HG03342 (cell line): ENCODE data around the gene ALK.

Experiments used
- ATAC-seq: cut with Tn5 transposase; IDR thresholded peaks from one replicate; pipeline ENCODE4 v1.9.1; 2021; ENCODE audit warnings: mild to moderate bottlenecking, moderate library complexity; ENCODE audit not compliant: unreplicated experiment

Gene ALK

DNA sequence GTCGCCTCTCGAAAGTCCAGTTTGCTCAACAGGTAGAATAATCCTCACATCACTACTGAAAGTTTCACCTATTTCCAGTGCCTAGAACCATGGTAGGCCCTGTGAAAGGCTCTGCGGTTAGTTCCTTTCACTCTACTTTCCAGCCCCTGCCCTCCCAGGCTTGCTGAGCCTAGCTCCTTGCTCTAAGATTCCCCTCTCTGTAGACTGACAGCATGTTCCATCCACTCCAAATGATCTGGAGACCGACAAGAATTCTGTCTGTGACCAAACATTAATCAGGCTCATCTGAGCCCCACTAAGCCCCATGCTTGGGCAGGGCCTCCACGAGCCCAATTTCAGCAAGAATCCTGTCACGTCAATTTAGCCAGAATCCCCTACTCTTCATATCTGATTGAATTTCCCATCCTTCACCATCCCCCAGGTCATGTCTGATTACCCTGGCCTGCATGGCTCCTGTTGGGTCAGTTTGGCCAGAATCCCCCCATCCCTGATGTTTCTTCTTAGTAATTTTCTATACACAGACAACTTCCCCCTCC is 307.0 kb downstream of the ALK start:
- ATAC-seq, result no peak

DNA sequence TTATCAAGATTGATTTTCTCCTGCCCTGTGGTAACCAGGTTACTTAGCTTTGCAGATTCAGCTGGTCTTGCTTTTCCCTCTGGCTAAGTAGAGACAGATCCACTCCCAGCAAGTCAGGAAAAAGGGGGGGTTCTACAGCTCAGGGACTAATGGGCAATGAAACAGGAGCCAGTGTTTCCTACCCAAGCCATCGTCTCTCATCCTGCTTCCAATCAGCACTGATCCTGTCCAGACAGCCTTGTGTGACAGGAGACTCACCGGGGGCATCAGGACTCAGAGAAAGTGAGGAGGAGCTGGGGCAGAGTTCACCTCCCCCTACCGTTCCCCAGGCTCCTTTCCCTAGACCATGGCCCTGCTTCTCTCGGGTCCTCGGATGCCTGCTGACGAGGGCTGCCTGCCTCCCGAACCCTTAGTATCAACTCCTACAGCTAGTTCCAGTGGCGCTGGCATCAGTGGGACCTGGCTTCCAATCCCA is 307.6 kb downstream of the ALK start:
- ATAC-seq, result no peak

DNA sequence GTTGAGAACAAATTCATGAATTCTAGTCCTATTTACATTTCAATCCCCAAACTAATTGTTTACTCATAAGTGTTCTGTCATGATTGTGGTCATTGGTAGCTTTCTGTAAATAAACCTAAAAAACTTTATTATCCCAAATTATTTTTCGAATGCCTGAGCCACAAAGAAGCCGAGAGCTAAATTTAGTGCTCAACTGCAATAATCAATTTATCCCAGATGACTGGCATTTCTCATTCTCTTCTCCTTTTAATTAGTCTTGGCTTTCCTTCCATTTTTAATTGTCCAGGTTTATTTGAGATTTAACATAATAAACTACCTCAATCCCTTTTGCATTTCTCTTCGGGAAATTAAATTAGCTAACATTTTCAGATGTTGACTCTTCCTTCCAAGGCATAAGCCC is 308.3 kb downstream of the ALK start:
- ATAC-seq, result no peak

DNA sequence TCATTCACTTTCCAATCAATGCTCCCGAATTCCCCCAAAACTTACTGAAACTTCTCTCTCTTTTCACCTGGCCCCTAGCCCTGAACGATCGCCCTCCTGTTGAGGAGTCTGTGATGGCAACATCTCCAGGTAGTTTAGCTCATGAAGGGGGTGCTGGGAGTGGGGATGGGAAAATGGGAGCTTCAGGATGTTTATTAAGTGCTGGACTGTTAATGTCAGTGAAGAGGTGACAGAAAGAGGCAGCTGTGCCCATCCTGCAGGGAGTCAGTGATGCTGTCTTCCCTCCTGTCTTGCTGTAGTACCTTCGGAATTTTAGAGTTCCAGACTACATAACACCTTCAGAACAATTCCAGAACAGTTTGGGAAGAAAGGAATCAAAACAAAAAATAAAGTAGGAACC is 308.8 kb downstream of the ALK start:
- ATAC-seq, result no peak

DNA sequence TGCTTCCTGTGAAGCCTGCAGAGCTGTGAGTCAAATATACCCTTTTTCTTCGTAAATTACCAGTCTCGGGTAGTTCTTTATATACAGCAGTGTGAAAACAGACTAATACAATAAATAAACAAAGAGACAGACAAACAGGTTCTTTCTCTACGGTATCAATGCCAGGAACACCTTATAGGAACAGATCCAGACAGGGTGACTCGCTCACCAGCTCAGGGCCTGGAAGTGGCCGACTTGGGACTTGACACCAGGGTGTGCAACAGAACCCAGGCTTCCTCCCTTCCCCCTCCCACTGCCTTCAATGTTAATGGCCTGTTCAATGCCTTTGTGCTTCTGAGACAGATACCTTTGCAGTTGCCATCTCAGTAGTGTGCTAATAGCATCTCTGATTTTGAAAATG is 309.5 kb downstream of the ALK start:
- ATAC-seq, result no peak

DNA sequence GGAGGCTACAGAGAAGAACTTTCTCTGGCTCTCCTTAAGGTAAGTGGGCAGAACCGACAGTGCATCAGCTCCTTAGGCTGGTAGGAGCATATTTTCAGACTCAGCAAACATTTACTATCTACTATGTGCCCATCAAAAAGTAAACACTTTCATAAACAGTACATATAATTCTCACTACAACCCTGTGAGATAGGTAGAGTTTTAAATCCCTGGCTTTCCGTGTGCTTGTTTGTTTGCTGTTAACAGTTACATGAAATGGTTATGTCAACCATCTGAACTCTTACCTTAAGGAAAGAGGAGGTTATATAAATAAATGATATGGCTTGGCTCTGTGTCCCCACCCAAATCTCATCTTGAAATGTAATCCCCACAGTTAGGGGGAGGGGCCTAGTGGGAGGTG is 310.1 kb downstream of the ALK start:
- ATAC-seq, result no peak

DNA sequence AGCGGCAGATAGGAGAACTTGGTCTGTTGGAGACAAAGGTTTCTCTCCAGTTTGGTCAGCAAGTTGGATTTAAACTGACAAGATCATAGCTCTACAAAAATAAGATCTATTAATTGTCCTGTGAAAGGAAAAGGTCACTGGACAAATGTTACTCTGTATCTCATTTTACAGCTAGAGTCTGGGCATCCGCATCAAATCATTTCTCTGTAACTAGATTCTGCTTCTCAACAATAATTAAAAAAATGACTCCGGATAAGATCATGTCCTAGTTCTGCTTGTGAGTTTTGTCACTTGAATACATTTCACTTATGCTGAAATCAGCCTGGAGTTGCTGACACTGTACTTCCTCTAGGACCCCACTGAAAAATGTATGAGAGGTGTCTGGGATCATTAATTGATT is 310.8 kb downstream of the ALK start:
- ATAC-seq, result no peak

DNA sequence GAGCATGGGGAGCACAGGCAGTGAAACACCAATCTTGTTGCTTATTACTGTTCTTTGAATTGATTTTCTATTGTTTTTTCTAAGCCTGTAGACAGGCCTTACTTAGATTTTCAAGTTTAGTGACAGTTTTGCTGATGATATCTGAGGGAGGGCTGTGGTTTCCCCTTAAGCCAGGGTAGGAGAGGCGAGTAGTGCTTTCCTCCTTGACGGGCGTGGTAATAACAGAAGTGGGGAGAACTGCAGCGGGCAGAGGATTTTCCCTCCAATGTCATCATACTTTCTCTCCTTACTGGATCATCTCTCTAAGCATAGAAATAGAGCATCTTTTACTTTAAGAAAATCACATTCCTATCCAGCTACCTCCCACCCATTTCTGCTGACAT is 314.4 kb downstream of the ALK start:
- ATAC-seq, result no peak

DNA sequence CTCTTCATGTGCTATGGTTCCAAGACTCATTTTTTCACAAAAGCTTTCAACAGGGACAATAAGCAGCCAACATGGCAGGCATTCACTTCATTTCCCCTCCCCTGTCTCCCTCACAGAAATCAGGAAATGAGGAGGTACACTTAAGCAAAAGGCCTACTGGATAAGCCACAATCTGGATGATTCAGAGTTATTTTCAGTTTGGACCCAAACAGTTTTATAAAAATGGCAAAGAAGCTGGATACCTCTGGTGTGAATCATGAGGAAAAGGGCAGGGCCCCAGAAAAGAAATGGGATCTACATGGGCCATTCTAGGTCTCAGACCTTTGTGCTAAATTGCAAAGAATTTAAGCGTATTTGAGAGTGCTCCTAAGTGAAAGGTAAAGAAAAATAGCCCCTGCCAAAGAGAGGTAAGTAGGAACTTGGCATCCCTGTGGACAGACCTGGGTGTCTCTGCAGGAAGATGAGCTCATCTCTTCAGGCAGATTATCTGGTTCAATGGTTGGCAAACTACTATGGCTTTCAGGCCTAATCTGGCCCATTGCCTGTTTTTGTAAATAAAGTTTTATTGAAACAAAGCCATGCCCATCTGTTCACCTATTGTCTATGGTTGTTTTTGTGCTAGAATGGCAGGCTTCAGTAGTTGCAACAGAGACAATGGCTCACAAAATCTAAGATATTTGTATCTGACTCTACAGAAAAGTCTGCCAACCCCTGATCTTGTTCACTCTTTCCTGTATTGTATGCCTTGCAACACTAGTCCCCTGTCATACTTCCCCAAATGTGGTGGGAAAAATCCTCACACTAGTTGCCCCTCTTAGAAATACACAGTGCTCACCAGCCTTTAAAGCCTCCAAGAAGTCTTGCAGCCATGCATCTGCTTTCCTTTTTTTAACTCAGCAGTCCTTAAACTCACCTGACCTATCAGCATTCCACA is 315.0 kb downstream of the ALK start:
- no peak for ATAC-seq

DNA sequence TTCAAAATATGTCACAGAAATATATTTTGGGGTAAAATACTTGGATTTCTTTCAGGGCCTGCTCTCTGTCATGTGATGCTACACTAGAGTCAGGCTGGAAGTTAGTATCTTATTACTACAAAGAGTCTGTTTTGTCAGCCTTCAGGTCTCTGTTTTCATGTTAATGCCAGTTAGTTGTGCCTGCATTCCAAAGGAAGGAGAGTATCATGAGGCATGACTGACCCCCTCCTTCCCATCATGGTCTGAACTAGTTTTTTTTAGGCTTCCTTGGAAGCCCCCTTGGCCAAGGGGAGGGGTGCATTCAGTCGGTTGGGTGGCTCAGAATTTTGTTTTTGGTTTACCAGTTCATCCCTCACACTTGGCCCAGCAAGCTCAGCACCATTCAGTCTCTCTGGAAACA is 318.0 kb downstream of the ALK start:
- no peak for ATAC-seq

DNA sequence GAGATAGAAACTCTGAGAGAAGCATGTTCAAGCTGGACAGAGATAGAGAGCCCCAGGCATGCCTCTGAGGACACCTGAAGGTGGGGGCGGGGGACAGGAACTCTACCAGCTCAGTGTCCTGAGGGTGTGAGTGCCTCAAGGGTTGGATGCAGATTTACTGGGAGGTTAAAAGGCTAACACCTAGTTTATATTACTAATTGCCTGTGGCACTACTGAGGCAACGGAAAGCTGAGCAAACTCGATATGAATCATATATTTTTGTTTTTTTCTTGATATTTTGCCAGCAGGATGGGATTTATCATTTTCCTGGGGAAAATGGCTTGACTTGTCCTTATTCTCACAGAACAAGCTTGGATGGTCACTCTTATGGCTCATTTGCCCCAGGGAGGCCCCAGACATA is 319.5 kb downstream of the ALK start:
- ATAC-seq, result no peak

DNA sequence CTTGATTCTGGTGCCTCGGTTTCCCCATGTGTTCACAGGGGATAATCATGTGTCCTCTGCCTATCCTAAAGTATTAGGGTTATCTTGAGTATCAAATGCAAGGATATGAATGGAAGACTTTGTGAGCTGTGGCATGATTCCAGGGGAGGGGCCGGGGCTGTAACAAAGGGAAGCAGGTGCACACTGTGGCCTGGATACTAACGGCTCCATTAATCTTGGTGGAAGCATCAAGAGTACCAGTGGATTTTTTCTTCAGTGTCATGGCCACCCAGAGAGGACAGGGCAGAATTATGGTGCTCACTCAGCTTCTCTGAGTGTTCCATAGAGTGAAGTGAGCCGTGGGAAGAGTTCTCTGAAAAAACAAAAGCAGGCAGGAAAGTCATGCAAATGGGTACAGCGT is 320.1 kb downstream of the ALK start:
- ATAC-seq, result no peak

DNA sequence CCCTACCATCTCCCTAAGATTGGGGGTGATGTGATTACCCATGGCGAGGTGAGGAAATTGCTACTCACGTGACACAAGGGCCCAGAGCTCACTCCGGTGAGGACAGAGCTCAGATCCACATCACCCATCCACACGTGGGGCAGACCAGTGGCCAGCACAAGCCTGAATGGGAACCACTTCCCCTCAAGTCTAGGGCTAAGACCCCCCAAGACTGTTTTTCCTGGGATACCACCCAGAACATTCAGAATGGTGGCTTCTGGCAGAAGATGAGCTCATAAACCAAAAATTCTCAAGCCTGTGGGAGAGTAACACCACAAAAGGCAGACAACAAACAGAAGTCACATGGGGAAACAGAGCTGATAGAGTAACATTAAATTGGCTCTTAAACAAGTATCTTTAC is 321.4 kb downstream of the ALK start:
- no peak for ATAC-seq

DNA sequence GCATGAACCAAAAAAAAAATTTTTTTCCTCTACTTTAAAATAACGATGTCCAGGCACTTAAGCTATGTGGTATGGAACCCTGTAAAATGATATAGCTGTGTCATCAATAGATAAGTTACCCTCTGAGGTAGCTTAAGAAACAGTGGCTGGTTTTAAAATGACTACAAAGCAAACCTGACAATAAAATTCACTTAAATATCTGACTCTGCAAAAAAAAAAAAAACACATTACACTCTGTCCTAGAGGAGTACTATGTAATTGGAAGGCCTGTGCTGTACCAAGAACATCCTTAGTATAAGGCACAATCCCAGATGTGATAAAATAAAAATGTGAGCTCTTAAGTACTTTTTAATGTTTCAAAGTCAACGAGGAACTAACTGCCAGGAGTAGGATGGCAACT is 322.4 kb downstream of the ALK start:
- ATAC-seq, result no peak

DNA sequence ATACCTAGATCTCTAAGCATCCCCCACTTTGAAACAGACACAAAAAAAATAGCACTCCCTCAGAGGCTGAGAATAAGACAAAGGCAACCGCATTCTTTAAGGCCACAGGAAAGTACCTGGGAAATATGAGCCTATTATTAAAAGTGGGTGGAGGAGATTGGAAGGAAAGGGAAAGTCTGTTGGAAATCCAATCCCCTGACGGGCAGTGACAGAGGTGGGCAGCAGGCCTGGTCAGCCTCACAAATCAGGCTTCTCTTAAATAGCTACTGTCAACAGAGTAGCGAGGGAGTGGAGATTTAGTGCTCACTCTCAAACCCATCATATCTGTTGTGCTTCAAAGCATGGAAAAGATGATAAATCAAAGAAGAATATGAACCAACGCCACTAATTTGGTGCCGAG is 324.4 kb downstream of the ALK start:
- no peak for ATAC-seq

DNA sequence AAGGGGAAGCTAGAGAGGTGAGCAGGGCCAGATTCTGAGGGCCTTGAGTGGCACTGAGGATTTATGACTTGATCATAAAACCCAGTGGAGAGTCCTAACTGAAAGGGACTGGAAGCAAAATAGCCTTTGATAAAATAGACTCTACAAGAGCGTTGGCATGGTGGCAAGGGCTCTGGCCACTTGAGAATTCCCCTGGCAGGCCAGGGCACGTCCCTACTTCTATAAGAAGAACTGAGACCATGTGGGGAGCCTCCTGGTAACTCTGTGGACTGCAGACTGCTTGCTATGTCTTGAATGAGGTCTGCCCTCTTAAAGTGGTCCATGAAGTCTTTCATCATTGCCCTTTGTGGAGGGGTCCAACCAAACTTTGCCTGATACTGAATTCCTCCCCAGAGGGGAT is 324.8 kb downstream of the ALK start:
- no peak for ATAC-seq

DNA sequence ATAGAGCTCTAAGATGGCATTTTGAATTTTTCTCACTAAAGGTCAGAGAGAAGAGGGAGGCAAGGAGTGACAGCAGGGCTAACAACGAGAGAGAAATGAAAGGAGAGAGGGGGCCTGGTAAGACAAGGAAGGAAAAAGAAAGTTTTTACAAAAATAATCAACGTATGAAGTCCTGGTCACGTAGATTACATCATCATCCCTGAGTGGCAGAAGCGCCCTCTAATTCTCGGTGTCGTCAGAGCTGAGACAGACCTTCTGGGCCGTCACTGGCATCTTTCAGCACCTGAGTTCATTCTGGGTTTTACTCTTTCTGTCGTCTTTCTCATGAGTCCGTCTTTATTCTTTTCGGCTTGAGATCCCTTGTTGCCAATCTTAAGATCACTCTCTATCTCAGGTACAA is 329.8 kb downstream of the ALK start:
- ATAC-seq, result no peak

DNA sequence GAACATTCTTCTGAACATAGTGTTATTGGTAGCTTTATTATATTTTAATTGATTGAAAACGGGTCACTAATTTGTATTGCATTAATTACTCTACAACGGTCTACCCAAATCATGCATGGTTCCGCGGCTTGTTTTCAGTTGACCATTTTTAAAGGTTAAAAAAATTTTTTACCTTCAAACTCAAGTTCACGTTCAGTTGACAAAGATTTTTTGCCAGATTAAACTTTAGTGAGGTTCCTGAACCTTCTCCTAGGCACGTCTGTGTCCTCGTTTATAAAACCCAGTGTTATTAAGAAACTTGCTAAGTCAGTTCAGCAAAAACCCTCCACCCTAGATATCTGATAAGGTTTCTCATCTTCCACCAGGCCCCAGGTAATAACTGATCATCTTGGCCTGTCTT is 331.2 kb downstream of the ALK start:
- ATAC-seq, result no peak

DNA sequence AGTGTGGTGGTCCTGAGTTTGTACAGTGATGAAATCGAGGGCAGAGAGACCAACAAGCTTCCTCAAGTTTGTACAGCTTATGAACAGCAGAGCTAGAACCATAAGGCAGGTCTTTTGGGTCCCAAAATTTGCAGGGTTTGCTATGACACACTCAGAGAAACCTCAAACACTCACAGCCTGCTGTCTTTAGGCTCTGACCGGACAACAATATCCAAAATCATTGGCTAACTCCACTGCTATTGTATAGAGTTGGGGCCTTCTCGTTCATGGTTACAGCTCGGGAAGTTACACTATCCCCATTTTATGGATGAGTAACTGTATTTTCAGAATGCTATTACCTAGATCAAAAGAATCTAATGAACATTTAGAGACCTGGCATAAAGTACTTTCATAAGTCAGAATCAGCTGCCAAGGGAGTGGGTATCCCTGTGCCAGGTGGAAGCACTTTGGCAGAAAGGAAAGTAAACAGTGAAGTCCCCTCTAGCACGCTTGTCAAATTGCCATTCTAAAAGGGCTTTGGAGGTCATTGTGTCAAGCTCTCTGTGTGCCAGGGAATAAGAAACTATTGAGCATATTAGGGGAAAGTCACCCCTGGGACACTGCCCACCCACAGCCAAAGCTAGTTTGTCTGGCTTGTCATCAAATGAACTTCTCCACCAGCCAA is 331.8 kb downstream of the ALK start:
- ATAC-seq, result no peak

DNA sequence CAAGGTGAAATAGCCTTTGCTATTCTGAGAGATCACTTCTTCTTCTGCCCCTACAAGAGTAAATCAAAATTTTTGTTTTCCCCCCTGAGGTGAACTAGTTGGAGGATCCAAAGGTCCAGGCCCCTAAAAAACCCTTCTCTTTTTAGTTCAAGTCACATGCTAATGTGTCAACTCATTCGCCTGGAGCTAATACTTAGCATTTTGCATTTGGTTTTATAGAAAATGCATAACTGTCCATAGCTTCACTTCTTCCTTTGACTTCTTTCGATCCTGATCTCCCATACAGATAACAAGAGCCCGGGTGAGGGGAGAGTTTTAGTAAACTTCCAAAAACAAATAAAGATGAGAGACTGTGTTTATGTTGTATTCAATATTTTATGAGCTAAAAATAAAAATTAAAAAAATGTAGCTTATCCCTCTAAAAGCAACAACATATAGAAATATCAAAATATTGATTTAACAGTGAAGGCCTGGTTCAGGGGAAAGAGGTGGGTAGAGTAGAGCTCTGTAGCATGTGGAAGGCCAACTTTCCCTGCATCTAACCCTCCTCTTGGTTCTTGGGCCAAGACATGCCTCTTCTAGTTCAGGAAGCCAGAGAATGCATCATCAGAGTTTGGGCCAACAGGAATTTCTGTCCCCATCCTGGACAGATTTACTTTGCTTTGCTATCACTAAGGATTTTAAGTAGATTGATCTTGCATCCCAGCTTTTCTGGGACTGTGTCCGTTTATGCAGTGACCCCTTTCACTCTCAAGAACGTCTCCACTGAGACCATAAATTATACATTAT is 333.8 kb downstream of the ALK start:
- ATAC-seq, result no peak

DNA sequence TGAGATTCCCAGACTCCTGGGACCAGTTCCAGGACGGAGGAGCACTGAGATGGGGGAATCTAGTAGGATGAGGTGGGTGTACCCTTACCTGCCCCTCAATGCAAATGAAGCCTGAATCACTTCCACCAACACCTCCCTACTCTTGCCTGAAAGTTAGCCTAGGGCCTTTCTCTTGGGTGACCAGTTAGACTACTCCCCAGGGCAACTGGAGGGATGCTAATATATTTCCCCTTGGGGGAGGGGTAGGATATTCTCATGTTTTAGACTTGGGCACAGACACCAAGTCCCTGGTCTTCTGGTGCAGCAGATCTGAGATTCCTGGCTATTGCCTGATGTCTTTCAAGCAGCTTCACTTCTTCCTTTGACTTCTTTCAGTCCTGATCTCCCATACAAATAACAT is 334.5 kb downstream of the ALK start:
- ATAC-seq, result no peak
